AG04450 (cell line): ENCODE results near the gene PRKACG. TPM values are rescaled to one million over a fixed set of nuclear protein-coding genes. Genes with fewer than 3 reads are reported as not detected.
A peak's percentile ranks its signal among the peaks of the same experiment; 100 is the strongest.

ENCODE experiments used
- CTCF ChIA-PET: fragments of 300-600, 350-600 bp; formaldehyde crosslinking; extraction: SDS; loops from one replicate; lab custom pipeline; 2022; ENCODE audit warnings: antibody characterized with exemption, inconsistent platforms; lab: Charles Lee
- POLR2A ChIA-PET: fragments of 350-600 bp; formaldehyde crosslinking; extraction: SDS; loops from one replicate; lab custom pipeline; 2021; ENCODE audit warnings: antibody characterized with exemption, inconsistent platforms; lab: Yijun Ruan, JAX
- DNase-seq: peaks from one replicate; pipeline ENCODE4 v3.0.0-alpha.2; 2011; ENCODE audit warnings: low read depth, low spot score
- H3K27ac ChIP-seq: one replicate; pipeline ENCODE4 v1.5.1; 2012; ENCODE audit warnings: low read depth, low read length, control low read depth
- H3K27me3 ChIP-seq: one replicate; pipeline ENCODE4 v1.6.0; 2012; ENCODE audit warnings: low read length; ENCODE audit not compliant: control insufficient read depth, insufficient read depth
- H3K4me3 ChIP-seq: 2 replicates; pipeline ENCODE4 v1.5.1; 2011; ENCODE audit warnings: mild to moderate bottlenecking, low read depth, low read length, control low read depth
- H3K9me3 ChIP-seq: 2 replicates; pipeline ENCODE4 v1.5.1; 2012; ENCODE audit warnings: low read length; ENCODE audit not compliant: control insufficient read depth, insufficient read depth
- polyA plus RNA-seq: library from polyadenylated mRNA; depleted of rRNA; stranded (reverse); fragments of >200 nt; gene quantifications from 2 replicates; pipeline ENCODE4 v1.2.3, GENCODE V29; 2011
- TF ChIP-seq, protein P1 (sequence below): IDR thresholded peaks from 2 replicates; pipeline ENCODE4 v1.5.1; 2011; ENCODE audit warnings: low read depth, low read length, control low read depth, inconsistent platforms

The PRKACG gene
- polyA plus RNA-seq, 1 experiment = not detected

DNA sequence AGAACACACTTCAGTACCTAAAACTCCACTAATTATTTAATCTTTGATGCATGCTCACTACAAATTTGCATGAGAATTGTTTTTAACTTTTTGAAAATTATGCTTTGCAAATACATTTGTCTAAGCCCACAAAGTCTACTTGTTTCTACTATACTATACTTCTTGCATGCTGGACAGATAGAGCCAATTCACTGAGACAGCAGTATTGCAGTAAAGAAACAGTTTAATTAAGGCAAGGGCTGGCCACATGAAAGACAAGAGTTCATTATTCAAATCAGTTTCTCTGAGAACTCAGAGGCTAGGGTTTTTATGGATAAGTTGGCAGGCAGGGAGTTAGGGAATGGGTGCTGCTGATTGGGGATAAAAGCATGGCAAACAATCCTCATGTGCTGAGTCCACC lies 15.6 kb upstream of the PRKACG start:
- ChIA-PET POLR2A (no interaction called here), CTCF (no interaction called here)
- Histone ChIP-seq H3K4me3 (no peak overlapping the region), H3K27ac (no peak overlapping the region), H3K27me3 (no peaks in the 10 kb centered on the region), H3K9me3 (no peaks in the 10 kb centered on the region; the same call in 1 of the 2 replicates)
- TF ChIP-seq, protein P1, sequence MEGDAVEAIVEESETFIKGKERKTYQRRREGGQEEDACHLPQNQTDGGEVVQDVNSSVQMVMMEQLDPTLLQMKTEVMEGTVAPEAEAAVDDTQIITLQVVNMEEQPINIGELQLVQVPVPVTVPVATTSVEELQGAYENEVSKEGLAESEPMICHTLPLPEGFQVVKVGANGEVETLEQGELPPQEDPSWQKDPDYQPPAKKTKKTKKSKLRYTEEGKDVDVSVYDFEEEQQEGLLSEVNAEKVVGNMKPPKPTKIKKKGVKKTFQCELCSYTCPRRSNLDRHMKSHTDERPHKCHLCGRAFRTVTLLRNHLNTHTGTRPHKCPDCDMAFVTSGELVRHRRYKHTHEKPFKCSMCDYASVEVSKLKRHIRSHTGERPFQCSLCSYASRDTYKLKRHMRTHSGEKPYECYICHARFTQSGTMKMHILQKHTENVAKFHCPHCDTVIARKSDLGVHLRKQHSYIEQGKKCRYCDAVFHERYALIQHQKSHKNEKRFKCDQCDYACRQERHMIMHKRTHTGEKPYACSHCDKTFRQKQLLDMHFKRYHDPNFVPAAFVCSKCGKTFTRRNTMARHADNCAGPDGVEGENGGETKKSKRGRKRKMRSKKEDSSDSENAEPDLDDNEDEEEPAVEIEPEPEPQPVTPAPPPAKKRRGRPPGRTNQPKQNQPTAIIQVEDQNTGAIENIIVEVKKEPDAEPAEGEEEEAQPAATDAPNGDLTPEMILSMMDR = no peak
- no peak for DNase-seq

DNA sequence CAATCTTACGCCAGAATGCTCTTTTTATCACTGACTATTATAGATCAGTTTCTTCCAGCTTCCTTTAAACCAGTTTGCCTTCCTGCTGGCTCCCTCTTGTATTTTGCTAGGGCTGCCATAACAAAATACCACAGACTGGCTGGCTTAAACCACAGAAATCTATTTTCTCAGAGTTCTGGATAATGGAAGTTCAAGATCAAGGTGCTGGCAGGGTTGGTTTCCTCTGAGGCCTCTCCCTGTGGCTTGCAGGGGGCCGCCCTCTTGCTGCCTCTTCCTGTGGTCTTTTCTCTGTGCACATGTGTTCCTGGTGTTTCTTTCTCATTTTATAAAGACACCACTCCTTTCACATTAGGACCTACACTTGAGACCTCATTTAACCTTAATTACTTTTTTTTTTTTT lies 14.8 kb upstream of the PRKACG start:
- no peak for DNase-seq
- CTCF ChIA-PET = interaction anchor here (1.0 to 1.4 kb wide), 4 partner anchors 15 to 446 kb away, joined by 3 to 12 read pairs (median 4); no protein-coding TSS in a partner anchor
- POLR2A ChIA-PET = no interaction called here
- TF ChIP-seq, protein P1 = no peak
- no peak overlapping the region for H3K4me3 ChIP-seq
- H3K27me3 ChIP-seq = peaks cover 7% of the 10 kb centered on the region
- H3K27ac ChIP-seq = no peak overlapping the region
- H3K9me3 ChIP-seq = no peaks in the 10 kb centered on the region; the same call in 1 of the 2 replicates

- Histone ChIP-seq H3K4me3 (no peak overlapping the region), H3K9me3 (no peaks in the 10 kb centered on the region; the same call in 1 of the 2 replicates), H3K27ac (no peak overlapping the region), H3K27me3 (peaks cover 8% of the 10 kb centered on the region)
- CTCF ChIA-PET = interaction anchor here (0.6 to 4.7 kb wide), 6 partner anchors 8 to 445 kb away, joined by 3 to 18 read pairs (median 6); partner anchors contain the start of gene FXN
- POLR2A ChIA-PET = no interaction called here
- no peak for DNase-seq
- TF ChIP-seq, protein P1 = peak; percentile 79
Measured at GRCh38 chr9:69027355-69028097, 13.6 kb upstream of the PRKACG start.

DNA sequence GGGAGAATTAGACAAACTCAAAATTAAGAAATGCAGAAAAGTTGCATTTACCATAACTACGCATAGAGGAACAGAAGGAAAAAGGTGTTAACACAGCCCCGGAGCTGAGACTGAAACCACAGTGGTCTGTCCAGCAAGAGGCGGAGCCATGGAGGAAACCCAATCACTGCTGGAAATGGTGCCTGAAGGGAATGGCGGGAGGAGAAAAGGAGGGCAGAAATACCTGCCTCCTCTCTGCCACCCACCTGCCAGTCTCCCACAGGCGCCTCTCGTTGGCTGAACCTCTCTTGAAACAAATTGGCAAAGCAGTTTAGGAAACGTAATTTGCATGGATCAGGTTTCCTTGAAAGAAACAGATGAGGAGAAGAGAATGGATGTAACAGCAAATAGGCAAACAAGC lies 9.7 kb upstream of the PRKACG start:
- POLR2A ChIA-PET = no interaction called here
- Histone ChIP-seq H3K27ac (no peak overlapping the region), H3K4me3 (no peak overlapping the region), H3K27me3 (peaks cover 9% of the 10 kb centered on the region), H3K9me3 (no peaks in the 10 kb centered on the region)
- no peak for DNase-seq
- CTCF ChIA-PET = interaction anchor here (4.7 kb wide), 1 partner anchor 12 kb away, joined by 18 read pairs; the partner anchor contains the start of gene FXN
- TF ChIP-seq, protein P1 = no peak
